Spleen (tissue), 13 donors: ENCODE results near the gene OR52I1. TPM values are rescaled to one million over a fixed set of nuclear protein-coding genes. Genes with fewer than 3 reads are reported as not detected.

Experiments used
- DNase-seq: peaks from one replicate; pipeline ENCODE4 v3.0.0-alpha.2; 2020
- H3K27ac ChIP-seq, 8 donors: fragments of 200-600 bp; sonication (generic) in 7 of 8; 1 replicate in 4 of 8; 2 replicates in 4 of 8; pipeline versions ENCODE4 v1.5.0 to v1.8.0; 2016 to 2021; ENCODE audit warnings: inconsistent platforms in 4 of 8, mild to moderate bottlenecking in 4 of 8, moderate library complexity in 1 of 8
- H3K27me3 ChIP-seq, 7 donors: fragments of 200-600 bp; sonication (generic) in 6 of 7; replicated peaks in 1 of 7; 1 replicate in 4 of 7; 2 replicates in 3 of 7; pipeline versions ENCODE4 v1.5.0 to v1.8.0; 2016 to 2021; ENCODE audit warnings: inconsistent platforms in 3 of 7, mild to moderate bottlenecking in 1 of 7
- H3K36me3 ChIP-seq, 6 donors: fragments of 200-600 bp; sonication (generic) in 5 of 6; 1 replicate in 4 of 6; 2 replicates in 2 of 6; pipeline versions ENCODE4 v1.5.0 to v1.8.0; 2016 to 2021; ENCODE audit warnings: inconsistent platforms in 2 of 6
- H3K4me1 ChIP-seq, 6 donors: fragments of 200-600 bp; sonication (generic) in 5 of 6; 1 replicate in 3 of 6; 2 replicates in 3 of 6; pipeline versions ENCODE4 v1.5.0 to v1.8.0; 2016 to 2021; ENCODE audit warnings: inconsistent platforms in 3 of 6
- H3K4me3 ChIP-seq, 8 donors: fragments of 200-600 bp; sonication (generic) in 7 of 8; 1 replicate in 4 of 8; 2 replicates in 4 of 8; pipeline versions ENCODE4 v1.5.0 to v1.8.0; 2016 to 2021; ENCODE audit warnings: inconsistent platforms in 4 of 8, mild to moderate bottlenecking in 4 of 8, moderate library complexity in 2 of 8
- H3K9me3 ChIP-seq, 8 donors: fragments of 200-600 bp; sonication (generic) in 7 of 8; 1 replicate in 4 of 8; 2 replicates in 4 of 8; pipeline versions ENCODE4 v1.5.0 to v1.8.0; 2016 to 2021; ENCODE audit warnings: inconsistent platforms in 4 of 8
- CTCF ChIP-seq, 11 experiments: fragments of 200-600 bp in 7 of 11; fragments of 450-650 bp in 4 of 11; sonication (generic) in 4 of 11; IDR thresholded peaks in 8 of 11; conservative IDR thresholded peaks in 3 of 11; 1 replicate in 7 of 11; 2 replicates in 4 of 11; pipeline versions ENCODE4 v1.4.0 to v1.8.0; 2016 to 2021; ENCODE audit warnings: antibody characterized with exemption in 11 of 11, inconsistent platforms in 4 of 11, mild to moderate bottlenecking in 1 of 11
- POLR2A ChIP-seq, 3 donors: fragments of 450-650 bp; IDR thresholded peaks; one replicate each; pipeline ENCODE4 v1.5.1; 2017; ENCODE audit warnings: antibody characterized with exemption in 3 of 3, mild to moderate bottlenecking in 1 of 3
- POLR2AphosphoS5 ChIP-seq, 3 donors: sonication (generic); formaldehyde crosslinking; IDR thresholded peaks; one replicate each; pipeline ENCODE4 v1.5.1; 2017; ENCODE audit warnings: antibody characterized with exemption in 3 of 3
- WGBS, 5 donors: extraction: QIAGEN DNeasy Blood & Tissue Kit in 3 of 5; methylation state at CpG; one replicate each; pipeline versions ENCODE4 v1.1.5 to v1.1.7; 2013 to 2018; 5-methylcytosine and 5-hydroxymethylcytosine counted together
- intact Hi-C: fragments of 100-400 bp; cut with DNase I; formaldehyde crosslinking; loops from one replicate; pipeline ENCODE4 v1.15.0; 2023; ENCODE audit warnings: low total_unique reads
- long read RNA-seq, 2 donors: transcript quantifications; one replicate each; lab custom pipeline, GENCODE V29; 2026
- polyA plus RNA-seq, 3 donors: library from polyadenylated mRNA; stranded (reverse); fragments of 200-250 nt; gene quantifications; one replicate each; pipeline ENCODE4 v1.2.1, GENCODE V29; 2013
- total RNA-seq, 7 donors: library from RNA; depleted of rRNA in 3 of 7; stranded (reverse); fragments of >200 nt in 3 of 7; fragmentation: NEBNext Ultra II Directional in 4 of 7; extraction: Animal tissue kit (Norgen Biotek cat#: 25700) in 4 of 7; gene quantifications; one replicate each; pipeline versions ENCODE4 v1.1.0 to v1.2.1, GENCODE V29; 2016 to 2021
- donor health status: healthy with polysubstance abuse.
- donor health status: DM: no; HTN: no; CAD: no; lungs with moderate emphysema.
- donor health status: DM: no; HTN: no; CAD: no.
- donor health status: Bipolar disorder and iron deficiency.
- donor health status: healthy.
- donor health status: DM: no; HTN: no; CAD: no.
- donor health status: DM: yes; HTN: yes; CAD: no.

OR52I1 gene
- total RNA-seq: not detected
- not detected for polyA plus RNA-seq
- long read RNA-seq, donor 1: 0 reads
- long read RNA-seq, donor 2: 0 reads

- no peak within 1 kb of the TSS for H3K27ac ChIP-seq
- 84 to 96% (median 88%) methylated on average over 1 of the region's 1 CpG for WGBS, 5 donors
- peaks cover 0 to 35% (median 10%) of the 10 kb centered on the region in 6 donors for H3K36me3 ChIP-seq
- TF ChIP-seq POLR2A (IDR thresholded peaks at IDR 0.05) (no peak), POLR2AphosphoS5 (IDR thresholded peaks at IDR 0.05) (no peak), CTCF (IDR thresholded peaks at IDR 0.05 in 8 of 11, conservative IDR thresholded peaks at IDR 0.05 in 3 of 11) (no peak)
- H3K9me3 ChIP-seq: no peaks in the 10 kb centered on the region
- intact Hi-C loops: no loop called here
- no peaks in the 10 kb centered on the region for H3K27me3 ChIP-seq
- no peak for DNase-seq
- H3K4me1 ChIP-seq: no peaks in the 10 kb centered on the region
- no peak within 1 kb of the TSS for H3K4me3 ChIP-seq
Observed at GRCh38 chr11:4593739-4594138, at the start of gene OR52I1. Gene OR52I1, plus strand, starts transcription at chr11:4594039. Its CDS starts 0 bp downstream, at chr11:4594039.

- no peak for DNase-seq
- H3K4me3 ChIP-seq: no peak within 1 kb of the TSS
- 78 to 88% (median 83%) methylated on average over 5 of the region's 5 CpGs for WGBS, 5 donors
- H3K9me3 ChIP-seq: peaks cover 0 to under 1% (median 0%) of the 10 kb centered on the region in 8 donors
- H3K4me1 ChIP-seq: no peaks in the 10 kb centered on the region
- peaks cover 0 to 7% (median 0%) of the 10 kb centered on the region in 7 donors for H3K27me3 ChIP-seq
- no peak for TF ChIP-seq POLR2A (IDR thresholded peaks at IDR 0.05)
- no peak for TF ChIP-seq CTCF (IDR thresholded peaks at IDR 0.05 in 8 of 11, conservative IDR thresholded peaks at IDR 0.05 in 3 of 11)
- no peak for TF ChIP-seq POLR2AphosphoS5 (IDR thresholded peaks at IDR 0.05)
- H3K36me3 ChIP-seq: no peaks in the 10 kb centered on the region
- H3K27ac ChIP-seq: no peak within 1 kb of the TSS
- intact Hi-C loops: no loop called here
Observed at GRCh38 chr11:4544891-4545290, 48.9 kb upstream of the OR52I1 start, which contains the start of gene OR52M1. Gene OR52M1, plus strand, starts transcription at chr11:4545191. Its CDS starts 0 bp downstream, at chr11:4545191.

GRCh38 chr11:4546878-4547277 lies 47.0 kb upstream of the OR52I1 start:
- H3K27ac ChIP-seq: no peak overlapping the region
- intact Hi-C loops: no loop called here
- no peak for DNase-seq
- TF ChIP-seq CTCF (IDR thresholded peaks at IDR 0.05 in 8 of 11, conservative IDR thresholded peaks at IDR 0.05 in 3 of 11): no peak
- no peak for TF ChIP-seq POLR2A (IDR thresholded peaks at IDR 0.05)
- TF ChIP-seq POLR2AphosphoS5 (IDR thresholded peaks at IDR 0.05): no peak
- peaks cover 0 to 18% (median 8%) of the 10 kb centered on the region in 8 donors for H3K9me3 ChIP-seq
- H3K4me3 ChIP-seq: no peak overlapping the region
- 86 to 100% (median 93%) methylated on average over 1 of the region's 1 CpG for WGBS, 5 donors
- no peaks in the 10 kb centered on the region for H3K4me1 ChIP-seq
- no peaks in the 10 kb centered on the region for H3K36me3 ChIP-seq
- H3K27me3 ChIP-seq: peaks cover 0 to 2% (median 0%) of the 10 kb centered on the region in 7 donors

GRCh38 chr11:4547416-4547815 lies 46.4 kb upstream of the OR52I1 start:
- H3K4me1 ChIP-seq: no peaks in the 10 kb centered on the region
- no peak for DNase-seq
- no peaks in the 10 kb centered on the region for H3K36me3 ChIP-seq
- peaks cover 0 to 18% (median 8%) of the 10 kb centered on the region in 8 donors for H3K9me3 ChIP-seq
- TF ChIP-seq POLR2A (IDR thresholded peaks at IDR 0.05) (no peak), POLR2AphosphoS5 (IDR thresholded peaks at IDR 0.05) (no peak), CTCF (IDR thresholded peaks at IDR 0.05 in 8 of 11, conservative IDR thresholded peaks at IDR 0.05 in 3 of 11) (no peak)
- WGBS, 5 donors: 73 to 87% (median 82%) methylated on average over 4 of the region's 4 CpGs
- H3K27me3 ChIP-seq: peaks cover 0 to 7% (median 0%) of the 10 kb centered on the region in 7 donors
- no peak overlapping the region for H3K27ac ChIP-seq
- intact Hi-C loops: no loop called here
- H3K4me3 ChIP-seq: no peak overlapping the region
